Neuronal stem cell (in vitro differentiated cells): ENCODE data around the gene ZNF730.
"Not testable (repeated sequence)": the region's sequence is repeated elsewhere in the genome, so short reads cannot be mapped to it uniquely, and the experiment has no call there.

Source experiments
- DNase-seq: peaks from one replicate; pipeline ENCODE4 v3.0.0-alpha.2; 2013; ENCODE audit warnings: low spot score
- H2AFZ ChIP-seq: one replicate; pipeline ENCODE4 v1.6.1; 2013; ENCODE audit warnings: mild to moderate bottlenecking, low read length, inconsistent platforms
- H2AK5ac ChIP-seq: 2 replicates; pipeline ENCODE4 v1.6.1; 2013; ENCODE audit warnings: low read depth, mild to moderate bottlenecking, inconsistent platforms, low read length, moderate library complexity, mixed read lengths
- H2BK120ac ChIP-seq: 2 replicates; pipeline ENCODE4 v1.6.1; 2013; ENCODE audit warnings: low read depth, mild to moderate bottlenecking, inconsistent platforms, low read length, moderate library complexity, mixed read lengths
- H2BK12ac ChIP-seq: one replicate; pipeline ENCODE4 v1.6.1; 2013; ENCODE audit warnings: low read length, inconsistent platforms
- H2BK15ac ChIP-seq: 2 replicates; pipeline ENCODE4 v1.6.1; 2013; ENCODE audit warnings: mild to moderate bottlenecking, low read length, inconsistent platforms, mixed read lengths
- H2BK5ac ChIP-seq: one replicate; pipeline ENCODE4 v1.6.1; 2013; ENCODE audit warnings: inconsistent platforms, mild to moderate bottlenecking, low read length, moderate library complexity
- H3K14ac ChIP-seq: one replicate; pipeline ENCODE4 v1.6.1; 2013; ENCODE audit warnings: low read length, inconsistent platforms
- H3K18ac ChIP-seq: 2 replicates; pipeline ENCODE4 v1.6.1; 2013; ENCODE audit warnings: low read length, inconsistent platforms
- H3K23ac ChIP-seq: 2 replicates; pipeline ENCODE4 v1.6.1; 2013; ENCODE audit warnings: low read depth, mild to moderate bottlenecking, mixed read lengths, low read length, inconsistent platforms; ENCODE audit not compliant: poor library complexity
- H3K27ac ChIP-seq: replicated peaks from 3 replicates; pipeline ENCODE4 v1.5.1; 2013; ENCODE audit warnings: low read length, inconsistent platforms
- H3K27me3 ChIP-seq, 3 experiments: 2 replicates each; pipeline ENCODE4 v1.6.1; 2013; ENCODE audit warnings: low read length in 3 of 3, mild to moderate bottlenecking in 2 of 3, inconsistent platforms in 1 of 3, low read depth in 1 of 3, mixed read lengths in 1 of 3, moderate library complexity in 1 of 3; ENCODE audit not compliant: control insufficient read depth in 3 of 3, insufficient read depth in 3 of 3
- H3K36me3 ChIP-seq, 2 donors: replicated peaks in 1 of 2; 2 replicates each; pipeline ENCODE4 v1.6.1; 2013; ENCODE audit warnings: low read length in 2 of 2; ENCODE audit not compliant: control insufficient read depth in 2 of 2, insufficient read depth in 2 of 2
- H3K4ac ChIP-seq: 2 replicates; pipeline ENCODE4 v1.6.1; 2013; ENCODE audit warnings: inconsistent platforms, mild to moderate bottlenecking, low read length, moderate library complexity
- H3K4me1 ChIP-seq, 2 donors: 1 replicate in 1 of 2; 2 replicates in 1 of 2; pipeline ENCODE4 v1.6.1; 2013; ENCODE audit warnings: low read length in 2 of 2, low read depth in 1 of 2; ENCODE audit not compliant: control insufficient read depth in 2 of 2, insufficient read depth in 1 of 2
- H3K4me2 ChIP-seq: one replicate; pipeline ENCODE4 v1.6.1; 2013; ENCODE audit warnings: mild to moderate bottlenecking, low read length, inconsistent platforms; ENCODE audit not compliant: insufficient read depth, poor library complexity, severe bottlenecking
- H3K4me3 ChIP-seq, 2 donors: 2 replicates each; pipeline ENCODE4 v1.5.1; 2013; ENCODE audit warnings: low read length in 2 of 2, mild to moderate bottlenecking in 2 of 2, inconsistent platforms in 1 of 2, moderate library complexity in 1 of 2
- H3K79me1 ChIP-seq: one replicate; pipeline ENCODE4 v1.6.1; 2013; ENCODE audit warnings: low read depth, mild to moderate bottlenecking, inconsistent platforms, low read length, moderate library complexity
- H3K9ac ChIP-seq: one replicate; pipeline ENCODE4 v1.6.1; 2013; ENCODE audit warnings: mild to moderate bottlenecking, low read depth, low read length, inconsistent platforms; ENCODE audit not compliant: poor library complexity
- H3K9me3 ChIP-seq, 2 donors: replicated peaks in 1 of 2; 2 replicates each; pipeline versions ENCODE3 to v1.6.1; 2013; ENCODE audit warnings: low read length in 2 of 2, mild to moderate bottlenecking in 2 of 2, inconsistent platforms in 1 of 2, low read depth in 1 of 2, mixed read lengths in 1 of 2, moderate library complexity in 1 of 2; ENCODE audit not compliant: control insufficient read depth in 2 of 2, insufficient read depth in 1 of 2
- H4K8ac ChIP-seq: one replicate; pipeline ENCODE4 v1.6.1; 2013; ENCODE audit warnings: low read depth, mild to moderate bottlenecking, inconsistent platforms, low read length, moderate library complexity
- H4K91ac ChIP-seq: one replicate; pipeline ENCODE4 v1.6.1; 2013; ENCODE audit warnings: low read length, low read depth, mild to moderate bottlenecking, inconsistent platforms; ENCODE audit not compliant: poor library complexity
- WGBS, 2 donors: extraction: QIAGEN DNeasy Blood & Tissue Kit; methylation state at CpG; one replicate each; pipeline ENCODE4 v1.1.7; 2013; ENCODE audit warnings: missing lambda C conversion rate in 2 of 2, mixed read lengths in 1 of 2; ENCODE audit not compliant: insufficient read length in 2 of 2, insufficient replicate concordance in 1 of 2; ENCODE audit errors: extremely low coverage in 2 of 2; 5-methylcytosine and 5-hydroxymethylcytosine counted together

ZNF730 gene

GRCh38 chr19:23118400-23118799 lies 1.6 kb downstream of the ZNF730 start:
- no peak overlapping the region for H4K8ac ChIP-seq
- no peak overlapping the region for H3K23ac ChIP-seq
- no peak overlapping the region for H3K9ac ChIP-seq
- H2BK120ac ChIP-seq, result no peak overlapping the region
- H3K9me3 ChIP-seq, result peaks cover 0 to 51% of the 10 kb centered on the region in 2 donors
- H3K4me2 ChIP-seq, result no peak overlapping the region
- H2BK12ac ChIP-seq, result no peak overlapping the region
- H2AFZ ChIP-seq, result no peak overlapping the region
- no peak overlapping the region for H3K18ac ChIP-seq
- H3K4me1 ChIP-seq, result no peaks in the 10 kb centered on the region
- H3K14ac ChIP-seq, result no peak overlapping the region
- H2AK5ac ChIP-seq, result no peak overlapping the region
- H3K79me1 ChIP-seq, result no peaks in the 10 kb centered on the region
- no peak overlapping the region for H2BK5ac ChIP-seq
- H3K36me3 ChIP-seq, result peaks cover 4 to 64% of the 10 kb centered on the region in 2 donors
- H3K27ac ChIP-seq, result no peak overlapping the region
- H2BK15ac ChIP-seq, result no peak overlapping the region
- no peaks in the 10 kb centered on the region for H3K27me3 ChIP-seq
- no peak for DNase-seq
- H3K4me3 ChIP-seq, result peak overlapping the region in 1 of 2 donors; percentile 74
- no CpG with 5 or more reads among the region's 3 CpGs for WGBS, 2 donors
- H3K4ac ChIP-seq, result no peak overlapping the region
- H4K91ac ChIP-seq, result no peak overlapping the region

GRCh38 chr19:23134211-23134610 lies 17.4 kb downstream of the ZNF730 start:
- not testable (repeated sequence) for H2BK120ac ChIP-seq, H3K4me3 ChIP-seq, H2BK12ac ChIP-seq, H3K4me2 ChIP-seq, DNase-seq, H2AK5ac ChIP-seq, H2BK5ac ChIP-seq, H3K4me1 ChIP-seq, H3K23ac ChIP-seq, H3K27ac ChIP-seq, H4K91ac ChIP-seq, H2BK15ac ChIP-seq, H3K27me3 ChIP-seq, H3K18ac ChIP-seq, H3K14ac ChIP-seq, H3K4ac ChIP-seq, H3K9ac ChIP-seq, H4K8ac ChIP-seq, H3K79me1 ChIP-seq, H2AFZ ChIP-seq
- no CpG with 5 or more reads among the region's 24 CpGs for WGBS, 2 donors
- H3K36me3 ChIP-seq, result peaks cover 11 to 57% of the 10 kb centered on the region in 2 donors
- peaks cover 17 to 76% of the 10 kb centered on the region in 2 donors for H3K9me3 ChIP-seq

DNA sequence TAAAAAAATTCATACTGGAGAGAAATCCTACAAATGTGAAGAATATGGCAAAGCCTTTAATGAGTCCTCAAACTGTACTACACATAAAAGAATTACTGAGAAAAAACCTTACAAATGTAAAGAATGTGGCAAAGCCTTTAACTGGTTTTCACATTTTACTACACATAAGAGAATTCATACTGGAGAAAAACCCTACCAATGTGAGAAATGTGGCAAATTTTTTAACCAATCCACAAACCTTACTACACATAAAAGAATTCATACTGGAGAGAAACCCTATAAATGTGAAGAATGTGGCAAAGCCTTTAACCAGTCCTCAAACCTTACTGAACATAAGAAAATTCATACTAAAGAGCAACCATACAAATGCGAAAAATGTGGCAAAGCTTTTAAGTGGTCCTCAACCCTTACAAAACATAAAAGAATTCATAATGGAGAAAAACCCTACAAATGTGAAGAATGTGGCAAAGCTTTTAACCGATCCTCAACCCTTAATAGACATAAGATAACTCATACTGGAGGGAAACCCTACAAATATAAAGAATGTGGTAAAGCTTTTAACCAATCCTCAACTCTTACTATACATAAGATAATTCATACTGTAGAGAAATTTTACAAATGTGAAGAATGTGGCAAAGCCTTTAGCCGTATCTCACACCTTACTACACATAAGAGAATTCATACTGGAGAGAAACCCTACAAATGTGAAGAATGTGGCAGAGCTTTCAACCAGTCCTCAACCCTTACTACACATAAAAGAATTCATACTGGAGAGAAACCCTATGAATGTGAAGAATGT lies 29.0 kb downstream of the ZNF730 start:
- Histone ChIP-seq H3K27ac (no peak overlapping the region), H2BK12ac (no peak overlapping the region), H3K9ac (no peak overlapping the region), H3K14ac (no peak overlapping the region), H3K4me3 (no peak overlapping the region), H3K18ac (no peak overlapping the region), H3K4ac (no peak overlapping the region), H3K27me3 (no peaks in the 10 kb centered on the region), H3K4me1 (no peaks in the 10 kb centered on the region), H3K79me1 (no peaks in the 10 kb centered on the region), H2BK5ac (no peak overlapping the region), H3K4me2 (no peak overlapping the region), H4K91ac (no peak overlapping the region), H2AK5ac (no peak overlapping the region), H4K8ac (no peak overlapping the region), H2BK15ac (no peak overlapping the region), H3K9me3 (peaks cover 4 to 91% of the 10 kb centered on the region in 2 donors), H2BK120ac (no peak overlapping the region), H3K23ac (no peak overlapping the region), H2AFZ (no peak overlapping the region), H3K36me3 (peaks cover 4 to 63% of the 10 kb centered on the region in 2 donors)
- no peak for DNase-seq
- WGBS, 2 donors, result no CpG with 5 or more reads among the region's 3 CpGs

DNA sequence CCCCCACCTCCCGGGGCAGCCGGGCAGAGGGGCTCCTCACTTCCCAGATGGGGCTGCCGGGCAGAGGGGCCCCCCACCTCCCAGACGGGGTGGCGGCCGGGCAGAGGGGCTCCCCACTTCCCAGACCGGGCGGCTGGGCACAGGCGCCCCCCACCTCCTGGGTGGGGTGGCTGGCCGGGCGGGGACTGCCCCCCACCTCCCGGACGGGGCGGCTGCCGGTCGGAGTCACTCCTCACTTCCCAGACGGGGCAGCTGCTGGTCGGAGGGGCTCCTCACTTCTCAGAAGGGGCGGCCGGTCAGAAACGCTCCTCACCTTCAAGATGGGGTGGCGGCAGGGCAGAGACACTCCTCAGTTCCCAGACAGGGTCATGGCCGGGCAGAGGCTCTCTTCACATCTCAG lies 43.9 kb downstream of the ZNF730 start:
- Histone ChIP-seq H2BK120ac (no peak overlapping the region), H3K23ac (no peak overlapping the region), H2BK5ac (no peak overlapping the region), H3K18ac (no peak overlapping the region), H3K36me3 (no peaks in the 10 kb centered on the region), H3K4me1 (no peaks in the 10 kb centered on the region), H4K8ac (no peak overlapping the region), H2BK15ac (no peak overlapping the region), H3K4me3 (no peak overlapping the region), H2AK5ac (no peak overlapping the region), H3K14ac (no peak overlapping the region), H2AFZ (no peak overlapping the region), H3K4me2 (no peak overlapping the region), H4K91ac (no peak overlapping the region), H3K9ac (no peak overlapping the region), H3K4ac (no peak overlapping the region), H3K9me3 (no peaks in the 10 kb centered on the region), H3K27ac (no peak overlapping the region), H3K27me3 (no peaks in the 10 kb centered on the region), H2BK12ac (no peak overlapping the region), H3K79me1 (no peaks in the 10 kb centered on the region)
- no peak for DNase-seq
- WGBS, 2 donors, result no CpG with 5 or more reads among the region's 23 CpGs
